HEK293 (cell line): ENCODE measurements around the gene GJB5.

ENCODE experiments used
- CTCF ChIA-PET: fragments of 350-600 bp; formaldehyde crosslinking; extraction: SDS; loops from one replicate; lab custom pipeline; 2021; ENCODE audit warnings: antibody characterized with exemption; lab: Yijun Ruan, JAX
- POLR2A ChIA-PET: fragments of 300-600 bp; formaldehyde crosslinking; extraction: SDS; loops from one replicate; lab custom pipeline; 2020; ENCODE audit warnings: antibody characterized with exemption, inconsistent platforms; lab: Yijun Ruan, JAX
- H3K27ac ChIP-seq: fragments of 200-500 bp; sonication (Bioruptor generic); 2 replicates; pipeline ENCODE4 v1.5.1; 2014; ENCODE audit warnings: low read depth, low read length, control low read depth, inconsistent platforms; ENCODE audit errors: extremely low read depth
- H3K36me3 ChIP-seq, 2 experiments: fragments of 200-500 bp in 1 of 2; sonication (Bioruptor generic) in 1 of 2; 1 replicate in 1 of 2; 2 replicates in 1 of 2; pipeline ENCODE4 v1.5.1; 2014 to 2017; ENCODE audit warnings: inconsistent platforms in 2 of 2, low read length in 2 of 2; ENCODE audit not compliant: control insufficient read depth in 2 of 2, insufficient read depth in 1 of 2
- H3K4me1 ChIP-seq: fragments of 200-500 bp; sonication (Bioruptor generic); 2 replicates; pipeline ENCODE4 v1.5.1; 2014; ENCODE audit warnings: mild to moderate bottlenecking, low read length, inconsistent platforms; ENCODE audit not compliant: control insufficient read depth, insufficient read depth
- H3K4me3 ChIP-seq: 2 replicates; pipeline ENCODE4 v1.5.1; 2011; ENCODE audit warnings: low read depth, mild to moderate bottlenecking, control low read depth, low read length, moderate library complexity
- H3K9me3 ChIP-seq: fragments of 200-500 bp; sonication (Bioruptor generic); 2 replicates; pipeline ENCODE4 v1.5.1; 2014; ENCODE audit warnings: low read depth, low read length, inconsistent platforms; ENCODE audit not compliant: control insufficient read depth, insufficient read depth
- BCL11B ChIP-seq: fragments of 450-650 bp; formaldehyde crosslinking; IDR thresholded peaks from 2 replicates; pipeline ENCODE4 v1.5.1; 2016; ENCODE audit warnings: low read depth, missing biosample characterization, missing genetic modification characterization
- GLI2 ChIP-seq: fragments of 450-650 bp; formaldehyde crosslinking; IDR thresholded peaks from 2 replicates; pipeline ENCODE4; 2017; ENCODE audit warnings: missing biosample characterization, missing genetic modification characterization, low read depth, borderline replicate concordance
- HOXD13 ChIP-seq: sonication (generic); formaldehyde crosslinking; IDR thresholded peaks from 2 replicates; pipeline ENCODE4 v1.8.0; 2022; ENCODE audit warnings: missing genetic modification reagents, borderline replicate concordance
- REPIN1 ChIP-seq: fragments of 450-650 bp; formaldehyde crosslinking; IDR thresholded peaks from 2 replicates; pipeline ENCODE4 v1.5.1; 2017; ENCODE audit warnings: missing biosample characterization, missing genetic modification characterization, low read depth
- SETDB1 ChIP-seq: IDR thresholded peaks from one replicate; pipeline ENCODE4 v1.6.1; 2017; ENCODE audit warnings: mild to moderate bottlenecking, low read length, moderate library complexity, mixed read lengths; ENCODE audit not compliant: insufficient read length
- ZBTB48 ChIP-seq: fragments of 450-650 bp; formaldehyde crosslinking; IDR thresholded peaks from 2 replicates; pipeline ENCODE4 v1.5.1; 2016; ENCODE audit warnings: missing biosample characterization, missing genetic modification characterization
- ZFP69B ChIP-seq: fragments of 450-650 bp; formaldehyde crosslinking; IDR thresholded peaks from 2 replicates; pipeline ENCODE4 v1.5.1; 2016; ENCODE audit warnings: missing biosample characterization, missing genetic modification characterization
- ZNF16 ChIP-seq: fragments of 450-650 bp; formaldehyde crosslinking; IDR thresholded peaks from 2 replicates; pipeline ENCODE4 v1.5.1; 2016; ENCODE audit warnings: low read depth, missing biosample characterization, missing genetic modification characterization
- ZNF211 ChIP-seq: fragments of 450-650 bp; formaldehyde crosslinking; IDR thresholded peaks from 2 replicates; pipeline ENCODE4 v1.5.1; 2016; ENCODE audit warnings: low read depth, missing biosample characterization, missing genetic modification characterization
- ZNF341 ChIP-seq: fragments of 450-650 bp; formaldehyde crosslinking; IDR thresholded peaks from 2 replicates; pipeline ENCODE4; 2016; ENCODE audit warnings: low read depth, missing biosample characterization, missing genetic modification characterization
- ZNF350 ChIP-seq: fragments of 450-650 bp; formaldehyde crosslinking; IDR thresholded peaks from 2 replicates; pipeline ENCODE4 v1.5.0; 2017; ENCODE audit warnings: missing biosample characterization, mild to moderate bottlenecking, missing genetic modification characterization
- ZNF391 ChIP-seq: fragments of 450-650 bp; formaldehyde crosslinking; IDR thresholded peaks from 2 replicates; pipeline ENCODE4 v1.5.1; 2016; ENCODE audit warnings: low read depth, missing biosample characterization, missing genetic modification characterization, borderline replicate concordance
- ZNF513 ChIP-seq: fragments of 450-650 bp; IDR thresholded peaks from 2 replicates; pipeline ENCODE4 v1.5.1; 2018; ENCODE audit warnings: missing biosample characterization, missing genetic modification characterization
- ZNF514 ChIP-seq: fragments of 450-650 bp; formaldehyde crosslinking; IDR thresholded peaks from 2 replicates; pipeline ENCODE4 v1.5.1; 2016; ENCODE audit warnings: missing biosample characterization, missing genetic modification characterization
- ZNF529 ChIP-seq: fragments of 450-650 bp; formaldehyde crosslinking; IDR thresholded peaks from 2 replicates; pipeline ENCODE4 v1.5.1; 2017; ENCODE audit warnings: missing genetic modification characterization, missing biosample characterization; ENCODE audit not compliant: insufficient replicate concordance
- ZNF600 ChIP-seq: fragments of 450-650 bp; formaldehyde crosslinking; IDR thresholded peaks from 2 replicates; pipeline ENCODE4 v1.5.1; 2016; ENCODE audit warnings: missing biosample characterization, missing genetic modification characterization
- ZNF621 ChIP-seq: fragments of 450-650 bp; formaldehyde crosslinking; IDR thresholded peaks from 2 replicates; pipeline ENCODE4 v1.5.1; 2017; ENCODE audit warnings: missing biosample characterization, missing genetic modification characterization
- ZNF664 ChIP-seq: fragments of 450-650 bp; formaldehyde crosslinking; IDR thresholded peaks from 2 replicates; pipeline ENCODE4 v1.5.1; 2016; ENCODE audit warnings: missing biosample characterization, missing genetic modification characterization
- ZNF701 ChIP-seq: fragments of 450-650 bp; formaldehyde crosslinking; IDR thresholded peaks from 2 replicates; pipeline ENCODE4 v1.5.1; 2016; ENCODE audit warnings: missing biosample characterization, missing genetic modification characterization
- ZNF704 ChIP-seq: fragments of 450-650 bp; formaldehyde crosslinking; IDR thresholded peaks from 2 replicates; pipeline ENCODE4 v1.5.1; 2016; ENCODE audit warnings: missing biosample characterization, missing genetic modification characterization
- ZNF76 ChIP-seq: fragments of 450-650 bp; formaldehyde crosslinking; IDR thresholded peaks from 2 replicates; pipeline ENCODE4; 2016; ENCODE audit warnings: low read depth, missing biosample characterization, missing genetic modification characterization, borderline replicate concordance
- ZNF776 ChIP-seq: fragments of 450-650 bp; formaldehyde crosslinking; IDR thresholded peaks from 2 replicates; pipeline ENCODE4 v1.5.0; 2017; ENCODE audit warnings: missing biosample characterization, missing genetic modification characterization, borderline replicate concordance
- ZNF777 ChIP-seq: fragments of 450-650 bp; formaldehyde crosslinking; IDR thresholded peaks from 2 replicates; pipeline ENCODE4 v1.5.1; 2017; ENCODE audit warnings: missing biosample characterization, missing genetic modification characterization, borderline replicate concordance
- TF ChIP-seq, protein P1 (sequence below): fragments of 450-650 bp; IDR thresholded peaks from 2 replicates; pipeline ENCODE4 v1.5.1; 2018; ENCODE audit warnings: missing biosample characterization, mild to moderate bottlenecking, missing genetic modification characterization

Gene GJB5

DNA sequence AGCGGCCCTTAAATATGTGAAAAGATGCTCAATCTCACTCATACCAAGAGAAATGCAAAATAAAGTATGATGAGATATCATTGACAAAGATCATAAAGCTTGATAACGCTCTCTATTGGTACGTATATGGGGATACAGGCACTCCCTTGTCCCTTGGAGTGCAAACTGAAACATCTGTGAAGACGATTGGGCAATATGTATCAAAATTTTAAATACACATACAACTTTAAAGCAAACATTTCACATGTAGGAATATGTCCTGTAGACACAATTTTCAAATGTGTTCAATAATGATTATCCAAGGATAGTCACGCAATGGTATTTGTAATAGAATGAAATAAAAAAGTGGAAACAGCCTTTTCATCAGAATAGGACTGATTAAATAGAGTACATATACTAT is 24.2 kb downstream of the GJB5 start:
- H3K27ac ChIP-seq = no peak overlapping the region
- no peaks in the 10 kb centered on the region for H3K9me3 ChIP-seq
- no peaks in the 10 kb centered on the region for H3K4me1 ChIP-seq
- ChIA-PET CTCF (interaction anchor here (0.6 to 2.5 kb wide), 5 partner anchors 8 to 404 kb away, joined by 3 to 11 read pairs (median 5); no protein-coding TSS in a partner anchor), POLR2A (no interaction called here)
- TF ChIP-seq ZNF76 (tag by site-specific recombination) = no peak
- no peak for TF ChIP-seq REPIN1
- TF ChIP-seq ZNF211 = no peak
- TF ChIP-seq ZNF514 (tag by site-specific recombination) = no peak
- no peak for TF ChIP-seq ZNF664 (tag by site-specific recombination)
- TF ChIP-seq ZFP69B (tag by site-specific recombination) = no peak
- no peak for TF ChIP-seq HOXD13 (CRISPR knock-in tag)
- no peak for TF ChIP-seq ZNF777 (tag by site-specific recombination)
- TF ChIP-seq, protein P1, sequence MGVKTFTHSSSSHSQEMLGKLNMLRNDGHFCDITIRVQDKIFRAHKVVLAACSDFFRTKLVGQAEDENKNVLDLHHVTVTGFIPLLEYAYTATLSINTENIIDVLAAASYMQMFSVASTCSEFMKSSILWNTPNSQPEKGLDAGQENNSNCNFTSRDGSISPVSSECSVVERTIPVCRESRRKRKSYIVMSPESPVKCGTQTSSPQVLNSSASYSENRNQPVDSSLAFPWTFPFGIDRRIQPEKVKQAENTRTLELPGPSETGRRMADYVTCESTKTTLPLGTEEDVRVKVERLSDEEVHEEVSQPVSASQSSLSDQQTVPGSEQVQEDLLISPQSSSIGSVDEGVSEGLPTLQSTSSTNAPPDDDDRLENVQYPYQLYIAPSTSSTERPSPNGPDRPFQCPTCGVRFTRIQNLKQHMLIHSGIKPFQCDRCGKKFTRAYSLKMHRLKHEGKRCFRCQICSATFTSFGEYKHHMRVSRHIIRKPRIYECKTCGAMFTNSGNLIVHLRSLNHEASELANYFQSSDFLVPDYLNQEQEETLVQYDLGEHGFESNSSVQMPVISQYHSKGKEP = no peak
- no peak for TF ChIP-seq ZNF704 (tag by site-specific recombination)
- TF ChIP-seq ZBTB48 (tag by site-specific recombination) = no peak
- no peak for TF ChIP-seq ZNF529 (tag by site-specific recombination)
- no peak for TF ChIP-seq BCL11B
- no peak for TF ChIP-seq ZNF16 (tag by site-specific recombination)
- no peak for TF ChIP-seq ZNF391
- no peak for TF ChIP-seq ZNF776 (tag by site-specific recombination)
- no peak for TF ChIP-seq GLI2 (tag by site-specific recombination)
- no peak for TF ChIP-seq ZNF341 (tag by site-specific recombination)
- TF ChIP-seq SETDB1 = no peak
- TF ChIP-seq ZNF350 (tag by site-specific recombination) = no peak
- H3K36me3 ChIP-seq = no peaks in the 10 kb centered on the region
- no peak overlapping the region for H3K4me3 ChIP-seq

GRCh38 chr1:34779526-34779925 is 24.7 kb downstream of the GJB5 start:
- Histone ChIP-seq H3K36me3 (no peaks in the 10 kb centered on the region), H3K4me3 (no peak overlapping the region), H3K4me1 (no peaks in the 10 kb centered on the region), H3K9me3 (no peaks in the 10 kb centered on the region), H3K27ac (no peak overlapping the region)
- ChIA-PET POLR2A (no interaction called here), CTCF (interaction anchor here (0.6 to 1.7 kb wide), 3 partner anchors 37 to 403 kb away, joined by 3 to 6 read pairs (median 4); no protein-coding TSS in a partner anchor)
- TF ChIP-seq ZNF600 (tag by site-specific recombination) (no peak), ZNF513 (tag by site-specific recombination) (no peak), ZNF701 (no peak), ZNF621 (tag by site-specific recombination) (no peak)
